Measurements from ENCODE around the gene LUC7L3. TPM values are rescaled to one million over a fixed set of nuclear protein-coding genes. Genes with fewer than 3 reads are reported as not detected.

LUC7L3 gene
- total and polyA plus RNA-seq, 2 experiments from 2014 or later: 56.9 to 156 TPM

GRCh38 chr17:50783193-50783660 is 63.8 kb downstream of the LUC7L3 start:
- WGBS (ENCODE audit: low lambda C conversion rate, missing lambda C conversion rate): 31% methylated on average over 7 of the region's 7 CpGs
- H4K20me1 ChIP-seq (ENCODE audit: insufficient read depth, poor library complexity, severe bottlenecking): no peaks in the 10 kb centered on the region
- H2AFZ ChIP-seq: no peak overlapping the region

GRCh38 chr17:50783905-50784304 is 64.5 kb downstream of the LUC7L3 start:
- no peak for DNase-seq (ENCODE audit: low spot score)
- TF ChIP-seq EZH2 (IDR thresholded peaks at IDR 0.05; ENCODE audit: borderline replicate concordance): no peak
- TF ChIP-seq, protein P1, sequence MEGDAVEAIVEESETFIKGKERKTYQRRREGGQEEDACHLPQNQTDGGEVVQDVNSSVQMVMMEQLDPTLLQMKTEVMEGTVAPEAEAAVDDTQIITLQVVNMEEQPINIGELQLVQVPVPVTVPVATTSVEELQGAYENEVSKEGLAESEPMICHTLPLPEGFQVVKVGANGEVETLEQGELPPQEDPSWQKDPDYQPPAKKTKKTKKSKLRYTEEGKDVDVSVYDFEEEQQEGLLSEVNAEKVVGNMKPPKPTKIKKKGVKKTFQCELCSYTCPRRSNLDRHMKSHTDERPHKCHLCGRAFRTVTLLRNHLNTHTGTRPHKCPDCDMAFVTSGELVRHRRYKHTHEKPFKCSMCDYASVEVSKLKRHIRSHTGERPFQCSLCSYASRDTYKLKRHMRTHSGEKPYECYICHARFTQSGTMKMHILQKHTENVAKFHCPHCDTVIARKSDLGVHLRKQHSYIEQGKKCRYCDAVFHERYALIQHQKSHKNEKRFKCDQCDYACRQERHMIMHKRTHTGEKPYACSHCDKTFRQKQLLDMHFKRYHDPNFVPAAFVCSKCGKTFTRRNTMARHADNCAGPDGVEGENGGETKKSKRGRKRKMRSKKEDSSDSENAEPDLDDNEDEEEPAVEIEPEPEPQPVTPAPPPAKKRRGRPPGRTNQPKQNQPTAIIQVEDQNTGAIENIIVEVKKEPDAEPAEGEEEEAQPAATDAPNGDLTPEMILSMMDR (IDR thresholded peaks at IDR 0.05; ENCODE audit: poor library complexity): no peak
- TF ChIP-seq EZH2phosphoT487 (IDR thresholded peaks at IDR 0.05; ENCODE audit: low read depth, severe bottlenecking, unreplicated experiment): no peak
- H3K27ac ChIP-seq: no peak overlapping the region
- H3K9me3 ChIP-seq (ENCODE audit: low read depth): no peaks in the 10 kb centered on the region
- H3K9me2 ChIP-seq (replicated peaks; ENCODE audit: insufficient read depth): no peaks in the 10 kb centered on the region
- H3K36me3 ChIP-seq (replicated peaks; ENCODE audit: insufficient read depth, low read depth): no peaks in the 10 kb centered on the region
- no peak overlapping the region for H3K4me3 ChIP-seq
- no peaks in the 10 kb centered on the region for H3K27me3 ChIP-seq
- H4K20me1 ChIP-seq (ENCODE audit: insufficient read depth, poor library complexity, severe bottlenecking): no peaks in the 10 kb centered on the region
- H2AFZ ChIP-seq: no peak overlapping the region
- peaks cover 12% of the 10 kb centered on the region for H3K4me1 ChIP-seq (ENCODE audit: insufficient read depth)
- H3K79me2 ChIP-seq: no peaks in the 10 kb centered on the region
- WGBS (ENCODE audit: low lambda C conversion rate, missing lambda C conversion rate): 83% methylated on average over 2 of the region's 2 CpGs
- H3K4me2 ChIP-seq: no peak overlapping the region

More at GRCh38 chr17:50783193-50783660, 63.8 kb downstream of the LUC7L3 start:
- no peaks in the 10 kb centered on the region for H3K79me2 ChIP-seq
- no peak overlapping the region for H3K27ac ChIP-seq
- H3K9me2 ChIP-seq (replicated peaks; ENCODE audit: insufficient read depth): no peaks in the 10 kb centered on the region
- H3K36me3 ChIP-seq (replicated peaks; ENCODE audit: insufficient read depth, low read depth): no peaks in the 10 kb centered on the region
- DNase-seq (ENCODE audit: low spot score): peak; percentile 88
- peaks cover 12% of the 10 kb centered on the region for H3K4me1 ChIP-seq (ENCODE audit: insufficient read depth)
- no peak overlapping the region for H3K4me3 ChIP-seq
- H3K9me3 ChIP-seq (ENCODE audit: low read depth): no peaks in the 10 kb centered on the region
- H3K4me2 ChIP-seq: no peak overlapping the region
- no peaks in the 10 kb centered on the region for H3K27me3 ChIP-seq
- TF ChIP-seq EZH2phosphoT487 (IDR thresholded peaks at IDR 0.05; ENCODE audit: low read depth, severe bottlenecking, unreplicated experiment) (no peak), EZH2 (IDR thresholded peaks at IDR 0.05; ENCODE audit: borderline replicate concordance) (no peak)
- TF ChIP-seq, protein P1 (IDR thresholded peaks at IDR 0.05; ENCODE audit: poor library complexity): peak; percentile 95

DNA sequence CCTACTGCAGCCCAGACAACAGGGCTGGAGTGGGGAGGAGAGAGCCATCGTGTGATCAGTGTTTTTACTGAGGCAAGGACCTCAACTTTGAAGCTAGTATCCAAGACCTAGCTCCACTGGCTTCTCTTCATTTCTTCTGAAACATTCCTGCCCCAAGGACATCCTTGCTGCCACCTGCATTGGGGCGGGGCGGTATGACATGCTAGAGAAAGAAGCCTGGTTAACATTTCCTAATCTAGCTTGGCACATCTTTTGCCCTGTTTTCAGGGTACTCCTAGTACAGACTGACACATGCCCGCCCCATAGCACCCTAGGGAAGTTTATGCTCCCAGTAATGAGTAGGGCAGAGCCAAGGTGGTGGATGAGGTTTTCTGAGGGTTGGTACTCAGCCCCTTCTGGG is 65.7 kb downstream of the LUC7L3 start:
- no peaks in the 10 kb centered on the region for H3K9me2 ChIP-seq (replicated peaks; ENCODE audit: insufficient read depth)
- H3K4me2 ChIP-seq: no peak overlapping the region
- H4K20me1 ChIP-seq (ENCODE audit: insufficient read depth, poor library complexity, severe bottlenecking): no peaks in the 10 kb centered on the region
- TF ChIP-seq EZH2phosphoT487 (IDR thresholded peaks at IDR 0.05; ENCODE audit: low read depth, severe bottlenecking, unreplicated experiment): no peak
- TF ChIP-seq, protein P1 (IDR thresholded peaks at IDR 0.05; ENCODE audit: poor library complexity): no peak
- no peak for TF ChIP-seq EZH2 (IDR thresholded peaks at IDR 0.05; ENCODE audit: borderline replicate concordance)
- H3K27ac ChIP-seq: no peak overlapping the region
- no peaks in the 10 kb centered on the region for H3K79me2 ChIP-seq
- no peak for DNase-seq (ENCODE audit: low spot score)
- H3K4me3 ChIP-seq: no peak overlapping the region
- no peaks in the 10 kb centered on the region for H3K36me3 ChIP-seq (replicated peaks; ENCODE audit: insufficient read depth, low read depth)
- H2AFZ ChIP-seq: no peak overlapping the region
- no peaks in the 10 kb centered on the region for H3K27me3 ChIP-seq
- WGBS (ENCODE audit: low lambda C conversion rate, missing lambda C conversion rate): 86% methylated on average over 4 of the region's 4 CpGs
- no peaks in the 10 kb centered on the region for H3K9me3 ChIP-seq (ENCODE audit: low read depth)
- H3K4me1 ChIP-seq (ENCODE audit: insufficient read depth): peaks cover 12% of the 10 kb centered on the region
